Activated B cell treated with CpG ODN at 0.5 μM for 24 hours (primary cell): ENCODE measurements around the gene FGF1. TPM values are rescaled to one million over a fixed set of nuclear protein-coding genes. Genes with fewer than 3 reads are reported as not detected.

Experiments used
- ATAC-seq: fragments of 200-7000 bp; cut with Tn5 transposase; one replicate; pipeline ENCODE4 v1.10.0; 2021; ENCODE audit warnings: low read depth, mild to moderate bottlenecking, moderate library complexity
- CTCF ChIA-PET: fragments of 350-600 bp; sonication (Branson Sonifier 250); formaldehyde crosslinking; loops from one replicate; lab custom pipeline; 2021; ENCODE audit warnings: antibody characterized with exemption; lab: Charles Lee
- POLR2A ChIA-PET: fragments of 350-600 bp; sonication (Branson Sonifier 250); formaldehyde crosslinking; loops from one replicate; lab custom pipeline; 2021; ENCODE audit warnings: antibody characterized with exemption; lab: Charles Lee
- DNase-seq: peaks from one replicate; pipeline ENCODE4 v3.0.0; 2022
- H3K27ac Mint-ChIP-seq: one replicate; pipeline ENCODE4 v1.8.0; 2020; ENCODE audit warnings: mixed read lengths
- H3K27me3 Mint-ChIP-seq: one replicate; pipeline ENCODE4 v1.8.0; 2021; ENCODE audit warnings: mixed read lengths
- H3K36me3 Mint-ChIP-seq: one replicate; pipeline ENCODE4 v1.8.0; 2021; ENCODE audit warnings: low read depth, mixed read lengths
- H3K4me1 Mint-ChIP-seq: one replicate; pipeline ENCODE4 v1.8.0; 2021; ENCODE audit warnings: mixed read lengths
- H3K4me3 Mint-ChIP-seq: one replicate; pipeline ENCODE4 v1.8.0; 2020; ENCODE audit warnings: mild to moderate bottlenecking, mixed read lengths
- H3K9me3 Mint-ChIP-seq: one replicate; pipeline ENCODE4 v1.8.0; 2020; ENCODE audit warnings: mixed read lengths
- CTCF ChIP-seq: fragments of 200-600 bp; IDR thresholded peaks from one replicate; pipeline ENCODE4 v1.8.0; 2022; ENCODE audit warnings: antibody characterized with exemption, mild to moderate bottlenecking
- intact Hi-C: fragments of 100-400 bp; cut with micrococcal nuclease; formaldehyde crosslinking; loops from one replicate; pipeline ENCODE4 v1.15.1; 2024
- total RNA-seq: library from RNA; stranded (reverse); gene quantifications from 2 replicates; pipeline ENCODE4 v1.2.3, GENCODE V29; 2022

The FGF1 gene
- total RNA-seq, 1 donor from 2014 or later = not detected

GRCh38 chr5:142688281-142688989 lies 2.5 kb upstream of the FGF1 start:
- no peaks in the 10 kb centered on the region for H3K36me3 Mint-ChIP-seq
- intact Hi-C loops = no loop called here
- ChIA-PET POLR2A (no interaction called here), CTCF (no interaction called here)
- no peak for ATAC-seq
- no peaks in the 10 kb centered on the region for H3K9me3 Mint-ChIP-seq
- H3K27me3 Mint-ChIP-seq = peaks cover 6% of the 10 kb centered on the region
- no peaks in the 10 kb centered on the region for H3K4me1 Mint-ChIP-seq
- no peak for DNase-seq
- H3K27ac Mint-ChIP-seq = no peak overlapping the region
- no peak for TF ChIP-seq CTCF
- no peak overlapping the region for H3K4me3 Mint-ChIP-seq

- peaks cover 6% of the 10 kb centered on the region for H3K27me3 Mint-ChIP-seq
- H3K4me3 Mint-ChIP-seq = no peak overlapping the region
- no peaks in the 10 kb centered on the region for H3K9me3 Mint-ChIP-seq
- no peaks in the 10 kb centered on the region for H3K4me1 Mint-ChIP-seq
- no peak for DNase-seq
- no peak for ATAC-seq
- ChIA-PET POLR2A (no interaction called here), CTCF (interaction anchor here (0.9 kb wide), 1 partner anchor 535 kb away, joined by 3 read pairs; no protein-coding TSS in a partner anchor)
- intact Hi-C loops = no loop called here
- TF ChIP-seq CTCF = no peak
- H3K27ac Mint-ChIP-seq = no peak overlapping the region
- H3K36me3 Mint-ChIP-seq = no peaks in the 10 kb centered on the region
Observed at GRCh38 chr5:142686968-142687367, 1.1 kb upstream of the FGF1 start.

GRCh38 chr5:142686210-142686734 lies 382 bp upstream of the FGF1 start:
- CTCF ChIA-PET = interaction anchor here (0.9 kb wide), 1 partner anchor 534 kb away, joined by 3 read pairs; no protein-coding TSS in a partner anchor
- no peak overlapping the region for H3K27ac Mint-ChIP-seq
- H3K4me1 Mint-ChIP-seq = no peaks in the 10 kb centered on the region
- H3K4me3 Mint-ChIP-seq = no peak overlapping the region
- POLR2A ChIA-PET = no interaction called here
- no peak for DNase-seq
- TF ChIP-seq CTCF = no peak
- no peaks in the 10 kb centered on the region for H3K9me3 Mint-ChIP-seq
- no peak for ATAC-seq
- intact Hi-C loops = no loop called here
- no peaks in the 10 kb centered on the region for H3K36me3 Mint-ChIP-seq
- peaks cover 6% of the 10 kb centered on the region for H3K27me3 Mint-ChIP-seq

- H3K36me3 Mint-ChIP-seq = no peaks in the 10 kb centered on the region
- no peak for TF ChIP-seq CTCF
- CTCF ChIA-PET = no interaction called here
Observed at GRCh38 chr5:142684508-142685041, 1.3 kb downstream of the FGF1 start.

GRCh38 chr5:142683881-142684505 lies 1.9 kb downstream of the FGF1 start:
- TF ChIP-seq CTCF = no peak
- ATAC-seq = no peak
- Mint-ChIP-seq H3K27ac (no peak overlapping the region), H3K36me3 (no peaks in the 10 kb centered on the region), H3K4me1 (no peaks in the 10 kb centered on the region), H3K4me3 (no peak overlapping the region), H3K9me3 (no peaks in the 10 kb centered on the region), H3K27me3 (no peaks in the 10 kb centered on the region)
- DNase-seq = no peak
- POLR2A ChIA-PET = no interaction called here
- CTCF ChIA-PET = no interaction called here
- intact Hi-C loops = no loop called here

More at GRCh38 chr5:142684508-142685041, 1.3 kb downstream of the FGF1 start:
- Mint-ChIP-seq H3K9me3 (no peaks in the 10 kb centered on the region), H3K27me3 (no peaks in the 10 kb centered on the region), H3K4me3 (no peak overlapping the region), H3K4me1 (no peaks in the 10 kb centered on the region), H3K27ac (no peak overlapping the region)
- POLR2A ChIA-PET = no interaction called here
- intact Hi-C loops = no loop called here
- no peak for ATAC-seq
- no peak for DNase-seq
